GM19452 (cell line): ENCODE results near the gene NTHL1.

Experiments
- ATAC-seq: cut with Tn5 transposase; IDR thresholded peaks from one replicate; pipeline ENCODE4 v1.9.1; 2021; ENCODE audit not compliant: unreplicated experiment

Gene NTHL1

GRCh38 chr16:1998360-1998835 lies 49.2 kb downstream of the NTHL1 start:
- ATAC-seq = no peak

GRCh38 chr16:1997494-1998359 lies 49.9 kb downstream of the NTHL1 start:
- ATAC-seq = no peak

GRCh38 chr16:1993731-1994131 lies 53.9 kb downstream of the NTHL1 start:
- no peak for ATAC-seq

- no peak for ATAC-seq
Observed at GRCh38 chr16:1992704-1993317, 54.8 kb downstream of the NTHL1 start.

GRCh38 chr16:1991948-1992703 lies 55.5 kb downstream of the NTHL1 start:
- ATAC-seq = no peak

- ATAC-seq = no peak
Observed at GRCh38 chr16:1991588-1991947, 56.1 kb downstream of the NTHL1 start.

- ATAC-seq = no peak
Observed at GRCh38 chr16:1991135-1991551, 56.5 kb downstream of the NTHL1 start.

- no peak for ATAC-seq
Observed at GRCh38 chr16:1990351-1991134, 57.1 kb downstream of the NTHL1 start.

GRCh38 chr16:1990101-1990350 lies 57.6 kb downstream of the NTHL1 start:
- no peak for ATAC-seq
